Heart right ventricle (tissue), 16 donors: Measurements from ENCODE around the gene TRAPPC3. TPM values are rescaled to one million over a fixed set of nuclear protein-coding genes. Genes with fewer than 3 reads are reported as not detected.
A peak's percentile ranks its signal among the peaks of the same experiment; 100 is the strongest.

Source experiments
- ATAC-seq, 8 donors: fragments of 200-7000 bp; cut with Tn5 transposase; one replicate each; pipeline ENCODE4 v1.9.1; 2020; ENCODE audit warnings: mild to moderate bottlenecking in 8 of 8, moderate library complexity in 8 of 8, moderate number of reproducible peaks in 1 of 8
- DNase-seq, 2 donors: peaks; one replicate each; pipeline ENCODE4 v3.0.0-alpha.2; 2020
- H3K27ac ChIP-seq, 10 donors: fragments of 200-600 bp; sonication (generic) in 2 of 10; one replicate each; pipeline versions ENCODE4 v1.5.0 to v1.8.0; 2020 to 2022; ENCODE audit warnings: mild to moderate bottlenecking in 3 of 10
- H3K27me3 ChIP-seq, 7 donors: fragments of 200-600 bp; one replicate each; pipeline ENCODE4 v1.8.0; 2021 to 2022; ENCODE audit warnings: mild to moderate bottlenecking in 2 of 7
- H3K36me3 ChIP-seq, 9 donors: fragments of 200-600 bp; sonication (generic) in 1 of 9; one replicate each; pipeline versions ENCODE4 v1.5.0 to v1.8.0; 2020 to 2022; ENCODE audit warnings: mild to moderate bottlenecking in 2 of 9
- H3K4me1 ChIP-seq, 9 donors: fragments of 200-600 bp; sonication (generic) in 1 of 9; one replicate each; pipeline versions ENCODE4 v1.5.0 to v1.8.0; 2020 to 2022; ENCODE audit warnings: mild to moderate bottlenecking in 4 of 9
- H3K4me3 ChIP-seq, 10 donors: fragments of 200-600 bp; sonication (generic) in 2 of 10; one replicate each; pipeline versions ENCODE4 v1.5.0 to v1.8.0; 2020 to 2022; ENCODE audit warnings: mild to moderate bottlenecking in 7 of 10, moderate library complexity in 2 of 10
- H3K9me3 ChIP-seq, 11 donors: fragments of 200-600 bp in 10 of 11; sonication (generic) in 2 of 11; one replicate each; pipeline versions ENCODE4 v1.5.0 to v1.8.0; 2013 to 2022; ENCODE audit warnings: mild to moderate bottlenecking in 2 of 11, control low read depth in 1 of 11, moderate library complexity in 1 of 11
- WGBS, 2 donors: extraction: QIAGEN DNeasy Blood & Tissue Kit; methylation state at CpG; one replicate each; pipeline ENCODE4 v1.1.7; 2013; ENCODE audit warnings: inconsistent platforms in 1 of 2; 5-methylcytosine and 5-hydroxymethylcytosine counted together
- intact Hi-C, 10 donors: fragments of 100-400 bp; cut with DNase I; formaldehyde crosslinking; loops; one replicate each; pipeline versions ENCODE4 v1.11.1 to v1.14.2; 2022
- polyA plus RNA-seq, 2 donors: library from polyadenylated mRNA; stranded (reverse); fragments of 200-250 nt; gene quantifications; one replicate each; pipeline ENCODE4 v1.2.3, GENCODE V29; 2013
- total RNA-seq, 10 donors: library from RNA; stranded (reverse); fragmentation: NEBNext Ultra II Directional in 3 of 10; extraction: Animal tissue kit (Norgen Biotek cat#: 25700) in 3 of 10; gene quantifications; one replicate each; pipeline versions ENCODE4 v1.2.1 to v1.2.4, GENCODE V29; 2021 to 2023
- TF ChIP-seq, protein P1 (sequence below), 9 donors: fragments of 200-600 bp; sonication (generic) in 2 of 9; IDR thresholded peaks; one replicate each; pipeline versions ENCODE4 v1.5.0 to v1.8.0; 2021 to 2022; ENCODE audit warnings: antibody characterized with exemption in 9 of 9, mild to moderate bottlenecking in 5 of 9, moderate library complexity in 1 of 9
- donor health status: Arrhythmogenic right ventricular cardiomyopathy.
- donor health status: ischemic (EF 13 %, LVEDD 7.1; RV severe dilation, severe dysfunction).
- donor health status: healthy with polysubstance abuse.
- donor health status: DM: no; HTN: yes; CAD: no.
- donor health status: DM: no; HTN: no; CAD: no.
- donor health status: ischemic (EF 25% LVEDD 6.9; RV normal size, moderate dysfunction).
- donor health status: ischemic (EF 25% LVEDD 5.7; RV mildly dilated, moderate dysfunction).
- donor health status: healthy.
- donor health status: DM: yes; HTN: yes; CAD: no.
- donor health status: Ischemic cardiomyopathy.
- donor health status: ischemic (EF 35%, LVEDD 5.7; RV mildly dilated, moderate dysfunction).
- donor health status: nonischemic (EF 11% LVEDD 7.7; RV severe dilation, severe dysfunction).
- donor health status: DM: yes; HTN: yes; CAD: no.
- donor health status: PGD.
- donor health status: ischemic (EF 29% LVEDD 5.4; RV normal size, mild dysfunction).
- donor health status: nonischemic (EF 23%, LVEDD 6.1; RV moderate dilation, normal function).

The TRAPPC3 gene
- total and polyA plus RNA-seq, 12 donors = 33.6 to 73.8 (median 48.4) TPM

DNA sequence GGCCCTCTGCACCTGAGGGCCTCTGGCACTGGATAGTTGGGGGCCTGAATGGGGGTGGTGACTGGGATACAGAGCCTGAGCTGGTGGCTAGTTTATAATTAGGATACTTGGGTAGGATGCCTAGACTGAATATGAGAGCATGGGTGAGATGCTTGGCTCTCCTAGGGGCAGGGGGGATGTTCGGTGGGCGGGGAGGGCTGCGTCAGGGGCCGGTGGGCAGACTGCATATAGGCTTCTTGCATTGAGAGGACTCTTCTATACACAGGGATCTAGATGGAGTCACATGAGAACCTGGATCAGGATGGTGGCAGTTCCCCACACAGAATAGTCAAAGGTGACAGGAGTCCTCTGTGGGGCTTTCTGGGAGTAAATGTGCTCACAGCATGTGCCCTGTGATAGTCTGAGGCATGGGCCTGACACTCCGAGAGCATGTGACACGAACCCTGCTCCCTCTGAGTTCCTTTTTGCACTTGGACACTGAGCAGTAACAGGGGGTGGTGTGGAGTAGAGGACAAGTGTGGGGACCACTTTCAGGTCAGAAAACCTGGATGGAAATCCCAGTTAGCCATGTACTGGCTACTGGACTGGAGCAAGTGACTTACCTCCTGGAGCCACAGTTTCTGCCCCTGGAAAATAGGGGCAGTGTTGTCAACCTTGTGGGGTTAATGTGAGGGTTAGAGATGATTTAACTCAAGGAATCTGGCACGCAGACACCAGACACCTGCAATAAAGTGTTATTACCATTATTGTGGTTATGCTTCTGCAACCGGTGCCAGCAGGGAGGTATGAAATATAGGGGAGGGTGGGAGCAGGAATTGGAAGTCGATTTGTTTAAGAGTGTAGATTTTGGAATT lies 8.9 kb upstream of the TRAPPC3 start:
- ATAC-seq = no peak
- H3K9me3 ChIP-seq = no peaks in the 10 kb centered on the region
- H3K4me1 ChIP-seq = peaks cover 37 to 79% (median 72%) of the 10 kb centered on the region in 9 donors
- H3K36me3 ChIP-seq = peaks cover 0 to 29% (median 0%) of the 10 kb centered on the region in 9 donors
- DNase-seq = no peak
- TF ChIP-seq, protein P1, sequence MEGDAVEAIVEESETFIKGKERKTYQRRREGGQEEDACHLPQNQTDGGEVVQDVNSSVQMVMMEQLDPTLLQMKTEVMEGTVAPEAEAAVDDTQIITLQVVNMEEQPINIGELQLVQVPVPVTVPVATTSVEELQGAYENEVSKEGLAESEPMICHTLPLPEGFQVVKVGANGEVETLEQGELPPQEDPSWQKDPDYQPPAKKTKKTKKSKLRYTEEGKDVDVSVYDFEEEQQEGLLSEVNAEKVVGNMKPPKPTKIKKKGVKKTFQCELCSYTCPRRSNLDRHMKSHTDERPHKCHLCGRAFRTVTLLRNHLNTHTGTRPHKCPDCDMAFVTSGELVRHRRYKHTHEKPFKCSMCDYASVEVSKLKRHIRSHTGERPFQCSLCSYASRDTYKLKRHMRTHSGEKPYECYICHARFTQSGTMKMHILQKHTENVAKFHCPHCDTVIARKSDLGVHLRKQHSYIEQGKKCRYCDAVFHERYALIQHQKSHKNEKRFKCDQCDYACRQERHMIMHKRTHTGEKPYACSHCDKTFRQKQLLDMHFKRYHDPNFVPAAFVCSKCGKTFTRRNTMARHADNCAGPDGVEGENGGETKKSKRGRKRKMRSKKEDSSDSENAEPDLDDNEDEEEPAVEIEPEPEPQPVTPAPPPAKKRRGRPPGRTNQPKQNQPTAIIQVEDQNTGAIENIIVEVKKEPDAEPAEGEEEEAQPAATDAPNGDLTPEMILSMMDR (IDR thresholded peaks at IDR 0.05) = no peak
- H3K27ac ChIP-seq = peak overlapping the region; percentile 98 to 100 (median 100)
- H3K27me3 ChIP-seq = no peaks in the 10 kb centered on the region
- intact Hi-C loops = loop anchor here in 1 of 10 donors (5.0 kb wide), 1 partner anchor 124 kb away; no protein-coding TSS in a partner anchor
- peak overlapping the region in 9 of 10 donors; percentile 68 to 100 (median 99) for H3K4me3 ChIP-seq
- WGBS, 2 donors = 29 to 33% methylated on average over 9 of the region's 9 CpGs

DNA sequence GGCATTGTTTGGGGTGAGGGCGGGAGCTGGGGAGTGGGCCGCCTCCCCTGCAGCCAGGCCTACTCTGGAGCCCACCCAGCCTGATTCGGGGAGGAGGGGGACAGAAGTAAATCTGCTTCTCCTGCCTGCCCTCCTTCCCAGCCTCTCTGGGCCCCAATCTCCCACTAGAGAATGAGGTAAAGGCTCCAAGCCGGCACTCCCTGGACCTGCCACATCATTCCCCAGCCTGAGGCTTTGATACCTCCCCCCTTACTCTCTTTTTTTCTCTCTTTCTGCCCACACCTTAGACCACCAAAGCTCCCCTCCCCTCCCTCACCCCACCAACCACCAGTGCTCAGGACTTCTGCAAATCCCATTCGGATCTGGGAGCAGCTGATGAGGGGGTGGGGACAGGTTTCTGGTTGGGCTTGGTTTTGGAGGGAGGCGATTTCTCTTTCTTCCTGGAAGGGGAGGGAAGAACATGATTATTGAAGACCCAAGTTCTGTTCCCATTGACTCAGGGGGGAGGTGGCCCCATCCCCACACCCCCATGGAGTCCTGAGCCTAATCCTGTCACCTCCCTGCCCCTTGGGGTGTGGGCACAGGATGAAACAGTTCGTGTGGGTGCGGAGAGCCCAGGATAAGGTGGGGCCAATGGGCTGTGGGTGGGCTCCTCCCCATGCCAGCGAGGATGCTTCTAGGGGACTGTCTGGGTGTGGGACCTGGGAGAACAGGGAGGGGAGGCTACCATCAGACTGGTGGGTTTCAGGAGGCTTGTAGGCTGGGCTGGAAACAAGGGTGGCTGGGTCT lies 8.0 kb upstream of the TRAPPC3 start:
- intact Hi-C loops = loop anchor here in 1 of 10 donors (5.0 kb wide), 1 partner anchor 125 kb away; no protein-coding TSS in a partner anchor
- Histone ChIP-seq H3K9me3 (no peaks in the 10 kb centered on the region), H3K4me3 (peak overlapping the region; percentile 68 to 100 (median 99)), H3K27ac (peak overlapping the region; percentile 98 to 100 (median 100)), H3K36me3 (peaks cover 0 to 20% (median 0%) of the 10 kb centered on the region in 9 donors), H3K27me3 (no peaks in the 10 kb centered on the region), H3K4me1 (peaks cover 32 to 79% (median 71%) of the 10 kb centered on the region in 9 donors)
- ATAC-seq (peak in 2 of 8 donors; percentile 1 to 2), DNase-seq (no peak)
- TF ChIP-seq, protein P1 (IDR thresholded peaks at IDR 0.05) = no peak
- 2% methylated on average over 9 of the region's 9 CpGs for WGBS, 2 donors

DNA sequence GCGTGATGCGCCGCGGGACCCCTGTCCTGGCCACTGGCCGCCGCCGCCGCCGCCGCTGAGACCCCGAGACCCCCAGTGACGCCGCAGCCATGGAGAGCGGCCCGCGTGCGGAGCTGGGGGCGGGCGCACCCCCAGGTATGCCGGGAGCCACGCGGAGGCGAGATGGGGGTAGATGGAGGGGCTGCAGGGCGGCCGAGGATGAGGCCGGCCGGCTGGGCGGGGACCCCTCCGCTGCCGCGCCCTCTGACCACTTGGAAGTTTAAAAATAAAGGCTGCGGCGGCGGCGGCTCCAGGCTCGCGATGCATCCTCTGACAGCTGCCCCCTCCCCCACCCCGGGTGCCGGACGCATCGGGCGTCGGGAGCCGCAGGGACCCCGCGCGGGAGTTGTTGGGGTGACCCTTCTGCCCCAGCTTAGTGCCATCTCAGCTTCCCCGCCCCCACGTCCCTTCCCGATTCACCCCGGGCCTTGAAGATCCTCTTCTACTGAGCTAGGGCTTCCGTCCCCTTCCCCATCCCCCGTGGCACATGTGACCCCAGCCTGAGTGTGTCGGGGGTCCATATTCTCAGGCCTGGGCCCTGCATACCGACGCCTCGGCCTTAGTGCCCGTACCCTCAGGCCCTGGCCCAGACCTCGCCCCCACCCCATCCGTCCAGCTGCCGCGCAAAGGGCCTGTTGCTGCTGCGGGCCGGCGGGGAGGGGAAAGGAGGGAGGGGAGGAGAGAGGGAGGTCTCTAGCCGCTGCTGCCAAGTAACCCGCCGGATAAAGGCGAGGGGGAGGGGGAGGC lies 7.2 kb upstream of the TRAPPC3 start:
- Histone ChIP-seq H3K9me3 (no peaks in the 10 kb centered on the region), H3K4me3 (peak overlapping the region; percentile 68 to 100 (median 99)), H3K27ac (peak overlapping the region; percentile 98 to 100 (median 100)), H3K36me3 (peaks cover 0 to 20% (median 0%) of the 10 kb centered on the region in 9 donors), H3K4me1 (peaks cover 39 to 79% (median 72%) of the 10 kb centered on the region in 9 donors), H3K27me3 (no peaks in the 10 kb centered on the region)
- TF ChIP-seq, protein P1 (IDR thresholded peaks at IDR 0.05) = no peak
- WGBS, 2 donors = 0% methylated on average over 54 to 69 of the region's 69 CpGs
- ATAC-seq (peak; percentile 41 to 70 (median 55)), DNase-seq (peak; percentile 81 to 85)
- intact Hi-C loops = loop anchor here in 1 of 10 donors (5.0 kb wide), 1 partner anchor 126 kb away; no protein-coding TSS in a partner anchor
